ENCODE results near the gene WASF2.
A peak's percentile ranks its signal among the peaks of the same experiment; 100 is the strongest.

The WASF2 gene

DNA sequence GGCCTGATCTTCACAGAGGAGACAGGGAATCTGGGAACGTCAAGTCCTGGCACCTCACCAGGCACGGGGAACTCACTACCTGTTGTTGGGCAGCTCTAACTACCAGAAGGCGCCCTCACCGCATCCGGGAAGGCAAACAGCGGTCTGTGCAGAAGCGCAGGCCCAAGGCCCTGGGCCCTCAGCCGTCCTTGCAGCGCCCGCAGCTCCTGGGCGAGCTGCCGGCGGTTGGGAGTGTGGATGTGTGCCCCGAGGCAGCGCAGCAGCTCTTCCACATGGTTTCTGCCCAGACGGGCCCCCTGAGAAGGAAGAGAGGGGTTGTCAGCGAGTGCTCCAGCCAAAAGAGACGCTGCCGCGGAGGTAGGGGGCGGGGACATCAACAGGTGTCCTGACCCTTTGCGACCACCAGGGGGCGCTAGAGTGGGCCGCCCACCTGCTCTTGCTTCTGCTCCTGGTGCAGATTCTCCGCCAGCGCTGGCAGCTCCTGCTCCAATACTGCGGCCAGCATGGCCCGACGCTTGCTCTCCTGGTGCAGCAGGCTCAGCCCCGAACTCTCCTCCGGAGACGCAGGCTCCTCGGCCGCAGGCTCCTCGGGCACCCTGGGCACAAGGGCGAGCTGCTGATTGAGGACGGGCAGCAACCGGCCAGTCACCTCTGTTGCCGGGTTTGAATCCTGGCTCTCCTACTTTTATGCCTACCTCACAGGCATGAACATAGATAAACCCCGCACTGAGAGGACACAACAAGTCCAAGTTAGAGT lies 132.5 kb downstream of the WASF2 start:
- DNase-seq (ENCODE audit: low read depth) = peak; percentile 75

DNA sequence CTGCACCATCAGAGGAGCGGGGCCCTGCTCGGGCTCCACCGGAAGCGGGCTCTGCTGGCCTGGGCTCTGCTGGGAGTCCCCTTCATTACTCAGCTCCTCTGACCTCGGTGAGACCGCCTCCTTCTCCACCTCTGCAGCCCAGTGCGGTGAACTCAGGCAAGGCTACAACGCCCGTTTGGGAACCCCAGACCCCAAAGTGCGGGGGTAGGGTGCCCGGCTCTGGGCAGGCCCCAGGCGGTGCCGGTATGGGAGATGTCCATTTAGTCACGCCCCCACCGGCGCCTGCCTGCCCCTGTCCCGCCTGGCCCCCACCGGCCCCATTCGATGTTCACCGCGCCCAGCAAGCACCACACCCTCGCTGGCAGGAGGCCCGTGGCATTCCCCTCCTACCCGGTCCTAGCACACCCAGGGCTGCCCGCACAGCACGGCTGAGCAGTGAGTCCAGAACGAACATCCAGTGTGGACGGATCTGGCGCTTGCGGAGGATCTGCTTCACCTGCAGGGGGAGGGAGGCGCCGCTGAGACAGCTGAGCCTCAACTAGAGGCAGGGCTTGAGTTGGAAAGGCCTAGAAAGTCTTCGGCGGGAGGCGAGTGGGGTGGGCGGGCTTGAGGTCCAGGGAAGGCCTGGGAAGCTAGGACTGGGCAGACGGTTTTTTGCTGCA lies 133.2 kb downstream of the WASF2 start:
- DNase-seq (ENCODE audit: low read depth) = no peak

DNA sequence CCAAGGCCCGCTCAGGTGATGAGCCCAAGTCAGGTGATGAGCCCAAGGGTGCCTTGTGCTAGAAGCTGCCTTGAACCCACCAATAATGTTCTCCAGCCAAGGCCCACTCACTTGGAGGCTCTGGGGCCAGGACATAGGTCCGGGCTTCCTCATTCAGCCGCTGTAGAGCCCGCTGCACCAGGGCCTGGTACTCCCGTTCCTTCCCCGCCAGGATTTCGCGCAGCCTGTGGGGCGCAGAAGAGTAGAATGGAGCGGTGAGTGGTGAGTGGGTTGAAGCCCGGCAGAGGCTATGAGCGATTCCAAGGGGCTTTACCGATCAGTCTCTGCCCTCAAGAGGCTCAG lies 133.7 kb downstream of the WASF2 start:
- no peak for DNase-seq (ENCODE audit: low read depth)

DNA sequence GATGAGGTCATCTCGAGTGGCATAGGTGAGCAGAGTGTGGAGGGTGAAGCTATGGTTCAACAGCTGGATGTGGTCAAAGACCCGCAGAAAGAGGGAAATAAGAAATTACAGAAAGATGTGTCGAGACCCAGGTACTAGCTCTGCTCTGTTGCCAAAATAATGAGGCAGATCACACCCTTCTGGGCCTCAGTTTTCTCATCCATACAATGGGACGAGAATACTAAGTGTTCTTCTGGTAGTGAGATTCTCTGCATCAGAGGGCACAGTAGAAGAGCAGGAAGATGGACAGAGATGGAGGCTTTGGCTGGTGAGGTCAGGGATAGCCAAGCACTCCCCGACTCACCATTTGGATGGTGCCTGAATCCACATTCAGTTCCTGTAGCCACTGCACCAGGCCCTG lies 134.3 kb downstream of the WASF2 start:
- DNase-seq (ENCODE audit: low read depth) = no peak
